ENCODE data around the gene UPB1. TPM values are rescaled to one million over a fixed set of nuclear protein-coding genes. Genes with fewer than 3 reads are reported as not detected.

The UPB1 gene
- total and polyA plus RNA-seq, 12 donors, result 0.11 to 2.2 (median 0.34) TPM; not detected in 1

GRCh38 chr22:24465566-24465965 lies 29.6 kb upstream of the UPB1 start:
- no peak for TF ChIP-seq POLR2A (IDR thresholded peaks at IDR 0.05)
- TF ChIP-seq, protein P1, sequence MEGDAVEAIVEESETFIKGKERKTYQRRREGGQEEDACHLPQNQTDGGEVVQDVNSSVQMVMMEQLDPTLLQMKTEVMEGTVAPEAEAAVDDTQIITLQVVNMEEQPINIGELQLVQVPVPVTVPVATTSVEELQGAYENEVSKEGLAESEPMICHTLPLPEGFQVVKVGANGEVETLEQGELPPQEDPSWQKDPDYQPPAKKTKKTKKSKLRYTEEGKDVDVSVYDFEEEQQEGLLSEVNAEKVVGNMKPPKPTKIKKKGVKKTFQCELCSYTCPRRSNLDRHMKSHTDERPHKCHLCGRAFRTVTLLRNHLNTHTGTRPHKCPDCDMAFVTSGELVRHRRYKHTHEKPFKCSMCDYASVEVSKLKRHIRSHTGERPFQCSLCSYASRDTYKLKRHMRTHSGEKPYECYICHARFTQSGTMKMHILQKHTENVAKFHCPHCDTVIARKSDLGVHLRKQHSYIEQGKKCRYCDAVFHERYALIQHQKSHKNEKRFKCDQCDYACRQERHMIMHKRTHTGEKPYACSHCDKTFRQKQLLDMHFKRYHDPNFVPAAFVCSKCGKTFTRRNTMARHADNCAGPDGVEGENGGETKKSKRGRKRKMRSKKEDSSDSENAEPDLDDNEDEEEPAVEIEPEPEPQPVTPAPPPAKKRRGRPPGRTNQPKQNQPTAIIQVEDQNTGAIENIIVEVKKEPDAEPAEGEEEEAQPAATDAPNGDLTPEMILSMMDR (IDR thresholded peaks at IDR 0.05), result no peak
- peak overlapping the region in 3 of 5 donors; percentile 32 to 61 (median 52) for H3K27ac ChIP-seq
- H3K4me1 ChIP-seq (replicated peaks in 1 of 2), result peaks cover 10 to 25% of the 10 kb centered on the region in 2 donors
- DNase-seq, result peak in 2 of 7 donors; percentile 20 to 32
- H3K9me3 ChIP-seq (replicated peaks in 1 of 3), result no peaks in the 10 kb centered on the region
- 46 to 68% (median 59%) methylated on average over 5 of the region's 5 CpGs for WGBS, 4 donors
- H3K27me3 ChIP-seq, result no peaks in the 10 kb centered on the region
- no peak overlapping the region for H3K4me3 ChIP-seq
- intact Hi-C loops (cut with DNase I), result no loop called here
- no peaks in the 10 kb centered on the region for H3K36me3 ChIP-seq (replicated peaks in 1 of 2)

DNA sequence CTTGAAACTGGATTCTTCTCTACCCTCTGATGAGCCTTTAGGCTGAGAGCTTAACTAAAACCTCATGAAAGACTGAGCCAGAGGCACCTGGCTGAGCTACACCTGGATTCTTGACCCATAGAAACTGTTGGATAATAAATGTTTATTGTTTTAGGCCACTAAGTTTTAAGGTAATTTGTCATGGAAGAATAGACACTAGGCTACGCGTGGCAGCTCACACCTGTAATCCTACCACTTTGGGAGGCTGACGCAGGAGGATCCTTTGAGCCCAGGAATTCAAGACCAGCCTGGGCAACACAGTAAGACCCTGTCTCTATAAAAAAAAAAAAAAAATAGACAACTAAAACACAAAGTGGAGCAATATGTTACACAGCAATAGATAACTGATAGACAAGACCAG lies 29.2 kb upstream of the UPB1 start:
- Histone ChIP-seq H3K4me3 (no peak overlapping the region), H3K4me1 (replicated peaks in 1 of 2) (peaks cover 10 to 26% of the 10 kb centered on the region in 2 donors), H3K27me3 (no peaks in the 10 kb centered on the region), H3K27ac (peak overlapping the region in 3 of 5 donors; percentile 32 to 61 (median 52)), H3K36me3 (replicated peaks in 1 of 2) (no peaks in the 10 kb centered on the region), H3K9me3 (replicated peaks in 1 of 3) (no peaks in the 10 kb centered on the region)
- TF ChIP-seq, protein P1 (IDR thresholded peaks at IDR 0.05), result no peak
- no peak for TF ChIP-seq POLR2A (IDR thresholded peaks at IDR 0.05)
- intact Hi-C loops (cut with DNase I), result no loop called here
- no peak for DNase-seq
- 94 to 100% (median 98%) methylated on average over 3 of the region's 3 CpGs for WGBS, 4 donors

- no peak overlapping the region for H3K4me3 ChIP-seq
- intact Hi-C loops (cut with DNase I), result no loop called here
- H3K9me3 ChIP-seq (replicated peaks in 1 of 3), result no peaks in the 10 kb centered on the region
- WGBS, 4 donors, result 48 to 55% (median 51%) methylated on average over 1 of the region's 1 CpG
- no peaks in the 10 kb centered on the region for H3K27me3 ChIP-seq
- H3K36me3 ChIP-seq (replicated peaks in 1 of 2), result no peaks in the 10 kb centered on the region
- TF ChIP-seq, protein P1 (IDR thresholded peaks at IDR 0.05), result no peak
- TF ChIP-seq POLR2A (IDR thresholded peaks at IDR 0.05), result no peak
- H3K27ac ChIP-seq, result peak overlapping the region in 3 of 5 donors; percentile 32 to 52 (median 49)
- DNase-seq, result peak in 6 of 7 donors; percentile 39 to 71 (median 46)
- H3K4me1 ChIP-seq (replicated peaks in 1 of 2), result peaks cover 10 to 31% of the 10 kb centered on the region in 2 donors
Measured at GRCh38 chr22:24466716-24467328, 28.3 kb upstream of the UPB1 start.

DNA sequence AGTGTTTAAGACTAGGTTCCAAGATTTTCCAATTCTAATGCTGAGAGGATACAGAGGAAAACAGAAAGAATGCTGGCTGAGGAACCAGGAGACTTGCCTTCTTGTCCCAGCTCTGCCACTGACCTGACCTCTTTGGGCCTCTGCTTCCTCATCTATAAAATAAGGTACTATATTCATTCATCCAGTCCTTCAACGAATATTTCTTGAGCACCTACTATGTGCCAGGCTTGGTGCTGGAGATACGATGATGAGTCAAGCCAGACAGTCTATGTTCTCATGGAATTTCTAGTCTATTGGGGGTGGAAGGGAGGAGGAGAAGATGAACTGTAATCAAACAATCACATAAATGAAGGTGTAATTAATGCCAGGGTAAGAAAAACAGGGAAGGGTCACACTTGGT lies 27.8 kb upstream of the UPB1 start:
- Histone ChIP-seq H3K4me3 (no peak overlapping the region), H3K27ac (peak overlapping the region in 2 of 5 donors; percentile 49 to 52), H3K36me3 (replicated peaks in 1 of 2) (no peaks in the 10 kb centered on the region), H3K4me1 (replicated peaks in 1 of 2) (peaks cover 10 to 31% of the 10 kb centered on the region in 2 donors), H3K27me3 (no peaks in the 10 kb centered on the region), H3K9me3 (replicated peaks in 1 of 3) (no peaks in the 10 kb centered on the region)
- WGBS, 4 donors, result 64 to 68% (median 65%) methylated on average over 2 of the region's 2 CpGs
- TF ChIP-seq, protein P1 (IDR thresholded peaks at IDR 0.05), result no peak
- TF ChIP-seq POLR2A (IDR thresholded peaks at IDR 0.05), result no peak
- DNase-seq, result no peak
- intact Hi-C loops (cut with DNase I), result no loop called here

Measured in adrenal gland (tissue), 12 donors.